GM18861 (cell line): ENCODE data around the gene CDK13.

Experiments used
- ATAC-seq: cut with Tn5 transposase; IDR thresholded peaks from one replicate; pipeline ENCODE4 v1.9.1; 2021; ENCODE audit not compliant: unreplicated experiment

The CDK13 gene

GRCh38 chr7:40008223-40008815, 58.3 kb downstream of the CDK13 start:
- no peak for ATAC-seq

GRCh38 chr7:40009301-40009700, 59.2 kb downstream of the CDK13 start:
- ATAC-seq: no peak

GRCh38 chr7:40014376-40014775, 64.3 kb downstream of the CDK13 start:
- ATAC-seq: no peak

GRCh38 chr7:40015790-40016296, 65.8 kb downstream of the CDK13 start:
- ATAC-seq: peak; percentile 93

- no peak for ATAC-seq
These were observed 69.5 kb downstream of the CDK13 start for GRCh38 chr7:40019558-40019957.

- no peak for ATAC-seq
These were observed 74.0 kb downstream of the CDK13 start for GRCh38 chr7:40024048-40024447.

- ATAC-seq: no peak
These were observed 74.8 kb downstream of the CDK13 start for GRCh38 chr7:40024841-40025240.

GRCh38 chr7:40027545-40027944, 77.5 kb downstream of the CDK13 start:
- no peak for ATAC-seq

- no peak for ATAC-seq
These were observed 83.8 kb downstream of the CDK13 start for GRCh38 chr7:40033826-40034225.

GRCh38 chr7:40041456-40041855, 91.4 kb downstream of the CDK13 start:
- ATAC-seq: no peak

GRCh38 chr7:40043164-40043563, 93.1 kb downstream of the CDK13 start:
- ATAC-seq: no peak

- no peak for ATAC-seq
These were observed 97.6 kb downstream of the CDK13 start for GRCh38 chr7:40047661-40048060.

- ATAC-seq: no peak
These were observed 107.2 kb downstream of the CDK13 start for GRCh38 chr7:40057292-40057691.

GRCh38 chr7:40058026-40058425, 108.0 kb downstream of the CDK13 start:
- no peak for ATAC-seq

- no peak for ATAC-seq
These were observed 108.6 kb downstream of the CDK13 start for GRCh38 chr7:40058636-40059035.

GRCh38 chr7:40059057-40059456, 109.0 kb downstream of the CDK13 start:
- no peak for ATAC-seq

- ATAC-seq: no peak
These were observed 122.2 kb downstream of the CDK13 start for GRCh38 chr7:40072268-40072667.

GRCh38 chr7:40073239-40073638, 123.2 kb downstream of the CDK13 start:
- ATAC-seq: no peak

- ATAC-seq: no peak
These were observed 127.8 kb downstream of the CDK13 start for GRCh38 chr7:40077849-40078248.

- ATAC-seq: no peak
These were observed 142.1 kb downstream of the CDK13 start for GRCh38 chr7:40092182-40092581.

GRCh38 chr7:40093631-40094350, 143.7 kb downstream of the CDK13 start:
- ATAC-seq: no peak

GRCh38 chr7:40095230-40095629, 145.2 kb downstream of the CDK13 start:
- no peak for ATAC-seq
